Neural progenitor cell (in vitro differentiated cells): ENCODE measurements around the gene FBXO33. TPM values are rescaled to one million over a fixed set of nuclear protein-coding genes. Genes with fewer than 3 reads are reported as not detected.

Experiments used
- DNase-seq: peaks from one replicate; pipeline ENCODE4 v3.0.0-alpha.2; 2016; ENCODE audit warnings: low spot score
- H2AFZ ChIP-seq: fragments of 200-600 bp; sonication (generic); replicated peaks from 2 replicates; pipeline ENCODE4 v1.6.1; 2016; ENCODE audit warnings: antibody characterized with exemption
- H3F3A ChIP-seq: fragments of 200-600 bp; sonication (generic); 2 replicates; pipeline ENCODE4 v1.6.1; 2016; ENCODE audit warnings: antibody characterized with exemption, low read depth
- H3K27ac ChIP-seq: fragments of 200-600 bp; sonication (generic); 2 replicates; pipeline ENCODE4 v1.5.1; 2016; ENCODE audit warnings: mild to moderate bottlenecking
- H3K27me3 ChIP-seq: fragments of 200-600 bp; sonication (generic); 2 replicates; pipeline ENCODE4 v1.6.1; 2016; ENCODE audit warnings: mild to moderate bottlenecking, moderate library complexity
- H3K36me3 ChIP-seq: fragments of 200-600 bp; sonication (generic); 2 replicates; pipeline ENCODE4 v1.5.1; 2016
- H3K4me1 ChIP-seq: fragments of 200-600 bp; sonication (generic); 2 replicates; pipeline ENCODE4 v1.6.1; 2016; ENCODE audit warnings: mixed run types
- H3K4me2 ChIP-seq: fragments of 200-600 bp; sonication (generic); 2 replicates; pipeline ENCODE4 v1.6.1; 2016
- H3K4me3 ChIP-seq: fragments of 200-600 bp; sonication (generic); 2 replicates; pipeline ENCODE4 v1.5.1; 2016
- H3K79me2 ChIP-seq: fragments of 200-600 bp; sonication (generic); 2 replicates; pipeline ENCODE4 v1.6.1; 2016; ENCODE audit warnings: low read depth
- H3K9ac ChIP-seq: fragments of 200-600 bp; sonication (generic); 2 replicates; pipeline ENCODE4 v1.6.1; 2016
- H3K9me3 ChIP-seq: fragments of 200-600 bp; sonication (generic); 2 replicates; pipeline ENCODE4 v1.5.1; 2016; ENCODE audit warnings: low read depth
- H4K20me1 ChIP-seq: fragments of 200-600 bp; sonication (generic); 2 replicates; pipeline ENCODE4 v1.6.1; 2016; ENCODE audit warnings: low read depth
- H3K27ac Mint-ChIP-seq: 3 replicates; pipeline ENCODE4 v1.8.0; 2021; ENCODE audit warnings: mixed read lengths
- H3K27me3 Mint-ChIP-seq: 2 replicates; pipeline ENCODE4 v1.8.0; 2022; ENCODE audit warnings: low read depth, mild to moderate bottlenecking, inconsistent platforms, moderate library complexity, mixed read lengths; ENCODE audit not compliant: insufficient read depth
- H3K36me3 Mint-ChIP-seq: 3 replicates; pipeline ENCODE4 v1.8.0; 2021; ENCODE audit warnings: mixed read lengths
- H3K4me1 Mint-ChIP-seq: 3 replicates; pipeline ENCODE4 v1.8.0; 2021; ENCODE audit warnings: mixed read lengths
- H3K4me3 Mint-ChIP-seq: 3 replicates; pipeline ENCODE4 v1.8.0; 2021; ENCODE audit warnings: mild to moderate bottlenecking, moderate library complexity, mixed read lengths
- H3K9me3 Mint-ChIP-seq: 3 replicates; pipeline ENCODE4 v1.8.0; 2020; ENCODE audit warnings: mixed read lengths
- EZH2 ChIP-seq: fragments of 200-600 bp; sonication (generic); IDR thresholded peaks from 2 replicates; pipeline ENCODE4 v1.6.1; 2017; ENCODE audit warnings: antibody characterized with exemption, mild to moderate bottlenecking, moderate library complexity
- EZH2phosphoT487 ChIP-seq: fragments of 200-600 bp; sonication (generic); IDR thresholded peaks from 2 replicates; pipeline ENCODE4 v1.6.1; 2017; ENCODE audit warnings: antibody characterized with exemption
- total RNA-seq: library from RNA; depleted of rRNA; stranded (reverse); fragments of >200 nt; gene quantifications from 2 replicates; pipeline ENCODE4 v1.2.3, GENCODE V29; 2015; ENCODE audit warnings: low replicate concordance
- TF ChIP-seq, protein P1 (sequence below): fragments of 200-600 bp; sonication (generic); IDR thresholded peaks from 2 replicates; pipeline ENCODE4 v1.5.1; 2017; ENCODE audit warnings: antibody characterized with exemption, mild to moderate bottlenecking

Gene FBXO33
- total RNA-seq, 1 donor from 2014 or later: 23.7 TPM

DNA sequence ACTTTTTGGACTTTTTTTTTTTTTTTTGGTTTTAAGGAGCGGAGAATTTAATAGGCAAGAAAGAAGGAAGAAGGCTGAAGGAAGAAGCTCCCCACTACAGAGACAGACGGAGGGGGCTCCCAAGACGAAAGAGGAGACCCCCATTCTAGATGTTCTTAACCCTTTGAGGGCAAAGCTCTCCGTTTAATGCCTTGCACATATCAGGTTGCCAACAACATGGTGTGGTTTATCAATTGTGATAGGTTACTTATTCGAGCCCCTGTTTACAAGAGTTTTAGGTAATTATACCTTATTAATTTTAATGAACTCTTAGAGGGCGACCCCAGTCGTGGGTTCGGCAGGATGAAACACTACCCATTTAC, 1.2 kb upstream of the FBXO33 start:
- H3K27me3 ChIP-seq: no peaks in the 10 kb centered on the region
- no peak for DNase-seq
- no peaks in the 10 kb centered on the region for H3K9me3 Mint-ChIP-seq
- no peaks in the 10 kb centered on the region for H3K36me3 Mint-ChIP-seq
- H3K27ac Mint-ChIP-seq: peak overlapping the region; percentile 57
- no peaks in the 10 kb centered on the region for H3K36me3 ChIP-seq
- H2AFZ ChIP-seq: peak overlapping the region; percentile 84
- peak overlapping the region; percentile 98 for H3K4me3 ChIP-seq
- peaks cover 45% of the 10 kb centered on the region for H3K79me2 ChIP-seq
- H3K27ac ChIP-seq: peak overlapping the region; percentile 95
- no peaks in the 10 kb centered on the region for H3K9me3 ChIP-seq
- peaks cover 24% of the 10 kb centered on the region for H3K4me1 Mint-ChIP-seq
- H3K27me3 Mint-ChIP-seq: no peaks in the 10 kb centered on the region
- H3K9ac ChIP-seq: peak overlapping the region; percentile 17
- H3F3A ChIP-seq: peaks cover 31% of the 10 kb centered on the region
- H3K4me1 ChIP-seq: peaks cover 20% of the 10 kb centered on the region
- H4K20me1 ChIP-seq: peaks cover 25% of the 10 kb centered on the region
- peak overlapping the region; percentile 99 for H3K4me3 Mint-ChIP-seq
- H3K4me2 ChIP-seq: peak overlapping the region; percentile 92
- TF ChIP-seq EZH2 (no peak), EZH2phosphoT487 (no peak)
- TF ChIP-seq, protein P1, sequence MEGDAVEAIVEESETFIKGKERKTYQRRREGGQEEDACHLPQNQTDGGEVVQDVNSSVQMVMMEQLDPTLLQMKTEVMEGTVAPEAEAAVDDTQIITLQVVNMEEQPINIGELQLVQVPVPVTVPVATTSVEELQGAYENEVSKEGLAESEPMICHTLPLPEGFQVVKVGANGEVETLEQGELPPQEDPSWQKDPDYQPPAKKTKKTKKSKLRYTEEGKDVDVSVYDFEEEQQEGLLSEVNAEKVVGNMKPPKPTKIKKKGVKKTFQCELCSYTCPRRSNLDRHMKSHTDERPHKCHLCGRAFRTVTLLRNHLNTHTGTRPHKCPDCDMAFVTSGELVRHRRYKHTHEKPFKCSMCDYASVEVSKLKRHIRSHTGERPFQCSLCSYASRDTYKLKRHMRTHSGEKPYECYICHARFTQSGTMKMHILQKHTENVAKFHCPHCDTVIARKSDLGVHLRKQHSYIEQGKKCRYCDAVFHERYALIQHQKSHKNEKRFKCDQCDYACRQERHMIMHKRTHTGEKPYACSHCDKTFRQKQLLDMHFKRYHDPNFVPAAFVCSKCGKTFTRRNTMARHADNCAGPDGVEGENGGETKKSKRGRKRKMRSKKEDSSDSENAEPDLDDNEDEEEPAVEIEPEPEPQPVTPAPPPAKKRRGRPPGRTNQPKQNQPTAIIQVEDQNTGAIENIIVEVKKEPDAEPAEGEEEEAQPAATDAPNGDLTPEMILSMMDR: no peak

DNA sequence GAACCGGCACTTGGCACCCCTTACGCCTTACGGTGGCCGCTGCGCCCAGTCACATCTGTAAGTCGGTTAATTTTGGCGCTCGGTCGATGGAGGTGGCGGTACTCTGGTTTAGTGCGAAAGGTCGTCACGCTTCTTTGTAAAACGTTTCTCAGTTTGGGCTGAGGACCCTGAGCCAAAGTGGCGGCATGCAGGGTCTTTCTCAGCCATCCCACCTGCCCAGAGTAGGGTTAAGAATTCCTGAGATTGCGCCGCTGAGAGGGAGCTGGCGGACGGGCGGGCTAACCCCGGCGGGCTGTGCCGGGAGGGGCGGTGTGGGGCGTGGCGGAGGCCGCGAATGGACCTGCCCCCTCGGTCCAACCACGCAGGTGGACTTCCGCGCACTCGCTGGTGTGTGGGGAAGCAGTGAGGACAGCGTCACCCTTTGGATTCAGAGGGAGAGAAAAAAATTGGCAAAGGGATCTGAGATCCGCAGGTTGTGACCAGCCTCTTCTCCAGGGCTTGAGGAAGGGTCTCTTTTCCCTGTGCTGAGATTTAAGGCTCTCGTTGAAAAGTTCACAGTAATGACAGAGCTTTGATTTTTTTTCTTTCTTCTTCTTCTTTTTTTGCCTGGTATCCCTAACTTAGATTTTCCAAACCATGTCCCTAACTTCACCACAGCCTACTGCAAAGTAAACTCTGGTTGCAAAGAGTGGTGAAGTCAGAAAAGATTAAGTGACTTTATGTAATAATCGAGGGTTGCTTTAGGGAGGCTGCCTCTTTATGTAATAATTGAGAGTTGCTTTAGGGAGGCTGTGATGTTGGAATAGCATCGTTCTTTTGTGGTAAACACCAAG, 602 bp upstream of the FBXO33 start:
- peak overlapping the region; percentile 92 for H3K4me2 ChIP-seq
- H2AFZ ChIP-seq: peak overlapping the region; percentile 84
- H3K27me3 Mint-ChIP-seq: no peaks in the 10 kb centered on the region
- H3K4me3 ChIP-seq: peak overlapping the region; percentile 98
- peaks cover 24% of the 10 kb centered on the region for H3K4me1 Mint-ChIP-seq
- H3K9me3 ChIP-seq: no peaks in the 10 kb centered on the region
- H3K27ac Mint-ChIP-seq: peak overlapping the region; percentile 57
- H3K27ac ChIP-seq: peak overlapping the region; percentile 95
- peak; percentile 93 for DNase-seq
- H3K9ac ChIP-seq: peak overlapping the region; percentile 17
- H3K27me3 ChIP-seq: no peaks in the 10 kb centered on the region
- H3K36me3 Mint-ChIP-seq: no peaks in the 10 kb centered on the region
- no peaks in the 10 kb centered on the region for H3K36me3 ChIP-seq
- peak overlapping the region; percentile 99 for H3K4me3 Mint-ChIP-seq
- TF ChIP-seq, protein P1: no peak
- TF ChIP-seq EZH2phosphoT487 (no peak), EZH2 (no peak)
- H3K9me3 Mint-ChIP-seq: no peaks in the 10 kb centered on the region
- peaks cover 51% of the 10 kb centered on the region for H3K79me2 ChIP-seq
- peaks cover 31% of the 10 kb centered on the region for H3F3A ChIP-seq
- H3K4me1 ChIP-seq: peaks cover 20% of the 10 kb centered on the region
- peaks cover 29% of the 10 kb centered on the region for H4K20me1 ChIP-seq

GRCh38 chr14:39431416-39432178, 636 bp downstream of the FBXO33 start:
- H3K79me2 ChIP-seq: peaks cover 63% of the 10 kb centered on the region
- DNase-seq: peak; percentile 73
- no peaks in the 10 kb centered on the region for H3K9me3 Mint-ChIP-seq

More at GRCh38 chr14:39431416-39432178, 636 bp downstream of the FBXO33 start:
- peak overlapping the region; percentile 99 for H3K9ac ChIP-seq
- H3K4me3 ChIP-seq: peak overlapping the region; percentile 98
- TF ChIP-seq EZH2 (no peak), EZH2phosphoT487 (no peak)
- TF ChIP-seq, protein P1: no peak
- peaks cover 31% of the 10 kb centered on the region for H3F3A ChIP-seq
- Mint-ChIP-seq H3K36me3 (no peaks in the 10 kb centered on the region), H3K27me3 (no peaks in the 10 kb centered on the region), H3K4me1 (peaks cover 27% of the 10 kb centered on the region), H3K27ac (peak overlapping the region; percentile 100), H3K4me3 (peak overlapping the region; percentile 99)
- H3K9me3 ChIP-seq: no peaks in the 10 kb centered on the region
- H2AFZ ChIP-seq: peak overlapping the region; percentile 100
- peak overlapping the region; percentile 100 for H3K27ac ChIP-seq
- peaks cover 33% of the 10 kb centered on the region for H4K20me1 ChIP-seq
- H3K4me1 ChIP-seq: peaks cover 20% of the 10 kb centered on the region
- H3K4me2 ChIP-seq: peak overlapping the region; percentile 99
- H3K27me3 ChIP-seq: no peaks in the 10 kb centered on the region
- no peaks in the 10 kb centered on the region for H3K36me3 ChIP-seq
